BLaER1 (cell line): ENCODE data around the gene PCBP3.
A peak's percentile ranks its signal among the peaks of the same experiment; 100 is the strongest.

ENCODE experiments used
- H3K27ac ChIP-seq: shearing (Covaris generic); formaldehyde crosslinking; 2 replicates; pipeline ENCODE4 v1.8.1; 2022
- H3K27me3 ChIP-seq: shearing (Covaris generic); formaldehyde crosslinking; 2 replicates; pipeline ENCODE4 v1.8.1; 2022
- H3K36me3 ChIP-seq: shearing (Covaris generic); formaldehyde crosslinking; 2 replicates; pipeline ENCODE4 v1.8.1; 2022
- H3K4me1 ChIP-seq: shearing (Covaris generic); formaldehyde crosslinking; 2 replicates; pipeline ENCODE4 v1.8.1; 2022
- H3K4me2 ChIP-seq: shearing (Covaris generic); formaldehyde crosslinking; 2 replicates; pipeline ENCODE4 v1.8.1; 2022
- H3K4me3 ChIP-seq: shearing (Covaris generic); formaldehyde crosslinking; 2 replicates; pipeline ENCODE4 v1.8.1; 2022
- H3K9ac ChIP-seq: shearing (Covaris generic); formaldehyde crosslinking; 2 replicates; pipeline ENCODE4 v1.8.1; 2022
- H3K9me3 ChIP-seq: shearing (Covaris generic); formaldehyde crosslinking; 2 replicates; pipeline ENCODE4 v1.8.1; 2022
- H4K20me1 ChIP-seq: shearing (Covaris generic); formaldehyde crosslinking; 2 replicates; pipeline ENCODE4 v1.8.1; 2022
- Cebpa-rat ChIP-seq: shearing (Covaris generic); IDR thresholded peaks from 2 replicates; pipeline ENCODE4 v1.8.1; 2022

PCBP3 gene

DNA sequence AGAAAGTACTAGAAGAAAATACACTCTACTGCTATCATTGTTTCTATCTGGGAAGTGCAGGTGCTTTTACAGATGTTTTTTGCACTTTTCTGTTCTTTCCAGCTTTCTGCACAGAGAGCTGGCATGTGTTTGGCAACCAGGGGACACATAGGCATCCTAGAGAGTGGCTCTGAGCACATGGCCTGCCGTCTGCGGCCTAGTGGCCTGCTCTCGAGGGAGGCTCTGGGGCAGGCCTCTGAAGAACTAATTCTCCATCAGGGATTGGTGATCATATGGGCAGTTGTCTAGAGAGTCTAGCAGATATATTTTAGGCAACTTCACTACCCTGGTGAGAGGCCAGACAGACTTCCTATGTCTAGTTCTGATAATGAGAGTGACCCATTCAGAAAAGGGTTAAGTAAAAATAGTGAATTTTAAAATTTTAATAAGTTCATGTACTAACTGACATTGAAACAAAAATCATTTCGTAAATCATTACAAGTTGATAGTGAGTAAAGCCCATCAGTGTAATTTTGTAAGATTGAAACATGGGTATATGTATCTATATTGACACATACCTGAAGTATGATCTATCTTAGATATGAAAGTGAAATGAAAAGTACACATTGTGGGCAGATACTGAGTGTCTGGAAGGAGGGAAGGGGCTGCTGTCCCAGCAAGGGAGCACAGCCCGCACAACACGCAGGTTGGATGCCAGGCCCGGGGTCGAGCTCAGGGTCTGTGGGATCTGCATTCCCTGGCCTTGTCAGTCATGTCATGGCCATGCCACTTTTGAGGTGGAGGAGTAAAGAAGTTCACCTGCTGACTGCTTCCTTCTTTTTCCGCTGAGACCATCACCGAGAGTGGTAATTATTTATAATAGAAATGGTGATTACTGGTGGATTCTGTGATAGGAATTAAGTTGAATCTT lies 79.8 kb downstream of the PCBP3 start:
- Histone ChIP-seq H3K4me1 (peaks cover 60% of the 10 kb centered on the region), H3K9ac (no peak overlapping the region), H3K27ac (no peak overlapping the region), H3K9me3 (no peaks in the 10 kb centered on the region), H3K27me3 (no peaks in the 10 kb centered on the region), H3K4me3 (no peak overlapping the region), H4K20me1 (peaks cover 65% of the 10 kb centered on the region), H3K36me3 (peaks cover 11% of the 10 kb centered on the region), H3K4me2 (peak overlapping the region; percentile 73)
- TF ChIP-seq Cebpa-rat: no peak

DNA sequence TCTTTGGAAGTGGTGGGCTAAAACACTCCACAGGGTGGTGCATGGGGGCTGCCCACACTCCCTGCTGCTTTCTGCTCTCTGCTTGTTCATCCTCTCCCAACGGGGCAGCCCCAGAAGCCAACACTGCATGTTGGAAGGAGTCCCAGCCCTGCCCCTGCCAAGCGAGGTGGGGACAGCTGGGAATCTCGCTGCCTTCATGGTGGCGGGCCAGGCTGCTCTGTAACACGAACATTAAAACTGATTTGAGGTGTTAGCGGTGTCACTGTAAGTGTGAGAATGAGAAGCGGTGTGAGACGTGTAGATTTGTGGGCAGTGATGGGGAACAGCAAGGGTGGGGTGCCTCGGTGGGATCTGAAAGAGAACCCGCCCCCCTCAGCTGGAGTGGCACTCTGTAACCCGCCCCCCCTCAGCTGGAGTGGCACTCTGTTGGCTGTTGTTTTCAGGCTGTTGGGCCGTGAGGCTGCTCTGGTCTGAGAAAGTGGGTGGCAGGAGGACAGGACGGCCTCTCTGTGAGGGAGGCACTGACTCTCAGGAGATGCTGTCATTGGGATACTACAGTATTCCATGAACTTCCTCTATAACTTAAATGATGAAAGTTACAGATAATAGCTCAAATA lies 80.9 kb downstream of the PCBP3 start:
- Histone ChIP-seq H3K27me3 (no peaks in the 10 kb centered on the region), H3K4me2 (peak overlapping the region; percentile 73), H3K4me3 (no peak overlapping the region), H3K4me1 (peaks cover 60% of the 10 kb centered on the region), H3K36me3 (peaks cover 4% of the 10 kb centered on the region; the same call in 1 of the 2 replicates), H3K9ac (peak overlapping the region; percentile 38; the same call in 1 of the 2 replicates), H4K20me1 (peaks cover 65% of the 10 kb centered on the region), H3K9me3 (no peaks in the 10 kb centered on the region), H3K27ac (peak overlapping the region; percentile 50)
- no peak for TF ChIP-seq Cebpa-rat

DNA sequence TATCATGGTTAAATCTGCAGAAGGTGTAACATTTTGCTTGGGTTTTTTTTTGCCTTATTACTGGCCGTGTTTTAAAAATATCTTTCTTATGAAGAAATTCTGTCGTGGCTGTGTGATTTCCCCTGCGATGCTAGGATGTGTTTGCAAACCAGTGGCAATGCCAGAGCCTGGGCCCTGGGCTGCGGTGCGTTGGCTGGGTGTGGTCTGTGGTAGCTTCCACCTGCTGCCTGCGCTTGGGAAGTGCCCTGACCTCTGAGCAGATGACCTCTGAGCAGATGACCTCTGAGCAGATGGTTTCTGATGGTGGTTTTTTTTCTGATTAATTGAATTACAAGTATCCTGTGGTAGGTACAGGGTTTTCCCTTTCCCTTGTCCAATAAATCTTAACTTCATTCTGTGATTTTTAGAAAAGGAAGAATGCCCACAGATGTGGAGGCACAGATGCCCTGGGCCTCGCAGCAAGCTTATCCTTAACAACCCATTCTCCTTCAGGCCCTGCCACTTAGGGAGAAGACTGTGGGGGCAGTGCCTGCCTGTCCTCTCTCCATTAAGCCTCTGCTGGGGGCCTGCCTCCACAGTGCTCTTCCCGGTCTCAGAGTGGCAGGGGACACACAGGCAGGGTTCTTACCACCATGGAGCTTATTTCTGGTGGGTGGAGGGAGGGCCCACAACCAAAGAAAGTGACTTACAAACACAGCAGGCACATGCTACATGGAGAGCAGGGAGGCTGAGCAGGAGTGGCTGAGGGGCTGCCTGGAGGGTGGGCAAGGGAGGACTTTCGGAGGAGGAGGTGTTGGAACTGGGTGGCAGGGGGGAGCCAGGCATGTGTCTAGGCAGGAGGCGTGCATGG lies 81.7 kb downstream of the PCBP3 start:
- no peak overlapping the region for H3K4me3 ChIP-seq
- peaks cover 64% of the 10 kb centered on the region for H3K4me1 ChIP-seq
- peak overlapping the region; percentile 73 for H3K4me2 ChIP-seq
- no peak for TF ChIP-seq Cebpa-rat
- peaks cover 4% of the 10 kb centered on the region; the same call in 1 of the 2 replicates for H3K36me3 ChIP-seq
- no peaks in the 10 kb centered on the region for H3K27me3 ChIP-seq
- H4K20me1 ChIP-seq: peaks cover 69% of the 10 kb centered on the region
- no peak overlapping the region; the same call in 1 of the 2 replicates for H3K9ac ChIP-seq
- peak overlapping the region; percentile 50 for H3K27ac ChIP-seq
- no peaks in the 10 kb centered on the region for H3K9me3 ChIP-seq

DNA sequence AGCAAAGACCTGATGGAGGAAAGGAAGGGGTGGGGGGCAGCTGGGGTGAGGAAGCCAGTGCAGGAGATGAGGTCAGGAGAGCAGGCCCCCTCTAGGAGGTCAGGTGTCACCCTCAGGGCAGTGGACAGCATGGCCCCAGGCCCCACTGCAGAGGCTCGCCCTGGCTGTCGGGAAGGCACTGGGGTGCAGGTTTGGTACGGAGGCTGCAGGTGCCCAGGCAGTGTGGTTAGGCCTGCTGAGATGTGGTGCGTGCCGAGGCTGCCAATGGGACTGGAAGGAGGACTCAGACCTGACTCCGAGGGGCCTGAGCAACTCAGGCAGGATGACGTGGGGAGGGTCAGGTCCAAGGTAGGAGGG lies 82.3 kb downstream of the PCBP3 start:
- Histone ChIP-seq H3K4me1 (peaks cover 64% of the 10 kb centered on the region), H3K4me2 (0 out of 2 replicates have a peak overlapping the region, but pooled peaks have one; percentile 73)
- TF ChIP-seq Cebpa-rat: no peak

DNA sequence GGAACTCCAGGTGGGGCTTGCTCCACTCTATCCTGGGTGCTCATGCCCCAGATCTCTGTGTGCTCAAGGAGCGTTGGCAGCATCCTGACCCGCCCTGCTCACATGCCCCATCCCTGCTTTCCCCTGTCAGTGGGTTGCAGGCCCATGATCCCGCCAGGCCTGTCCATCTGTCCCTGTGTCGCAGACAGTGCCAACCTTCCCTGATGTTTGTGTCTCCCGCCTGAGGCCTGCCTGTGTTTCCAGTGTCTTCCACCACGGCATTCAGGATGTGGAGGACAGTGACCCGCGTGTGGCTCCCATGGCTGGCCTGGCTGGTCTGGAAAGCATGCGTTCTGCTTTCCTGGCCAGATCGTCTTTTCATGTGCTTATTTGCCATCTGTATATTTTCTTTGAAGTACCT lies 82.9 kb downstream of the PCBP3 start:
- Histone ChIP-seq H4K20me1 (peaks cover 62% of the 10 kb centered on the region), H3K9ac (no peak overlapping the region), H3K4me3 (no peak overlapping the region), H3K9me3 (peaks cover 5% of the 10 kb centered on the region), H3K4me2 (no peak overlapping the region), H3K27me3 (no peaks in the 10 kb centered on the region), H3K27ac (no peak overlapping the region), H3K4me1 (peaks cover 63% of the 10 kb centered on the region), H3K36me3 (peaks cover 4% of the 10 kb centered on the region; the same call in 1 of the 2 replicates)
- no peak for TF ChIP-seq Cebpa-rat

More for the DNA sequence above, 82.3 kb downstream of the PCBP3 start:
- H3K9me3 ChIP-seq: no peaks in the 10 kb centered on the region
- H3K4me3 ChIP-seq: no peak overlapping the region
- H3K27me3 ChIP-seq: no peaks in the 10 kb centered on the region
- peaks cover 1% of the 10 kb centered on the region; the same call in 1 of the 2 replicates for H3K36me3 ChIP-seq
- H3K9ac ChIP-seq: no peak overlapping the region
- H3K27ac ChIP-seq: no peak overlapping the region
- H4K20me1 ChIP-seq: peaks cover 68% of the 10 kb centered on the region

DNA sequence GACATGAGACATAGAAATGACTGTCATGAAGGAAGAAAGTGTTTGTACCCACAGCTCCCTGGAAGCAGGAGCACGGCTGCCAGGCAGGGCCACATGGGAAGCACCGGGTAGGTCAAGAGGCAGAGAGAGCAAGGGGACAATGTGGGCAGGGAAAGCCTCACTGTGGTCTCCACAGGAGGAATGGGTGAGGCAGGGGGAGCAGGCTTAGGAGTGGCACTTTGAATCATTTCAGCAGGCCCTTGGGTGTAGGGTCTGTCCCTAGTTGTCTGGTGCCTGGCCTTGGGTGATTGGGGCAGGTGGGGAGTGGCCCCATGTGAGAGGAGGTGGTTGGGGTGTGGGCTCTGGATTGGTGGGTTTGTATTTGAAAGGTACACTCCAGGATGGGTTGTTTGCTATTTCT lies 83.9 kb downstream of the PCBP3 start:
- Histone ChIP-seq H3K36me3 (peaks cover 6% of the 10 kb centered on the region; the same call in 1 of the 2 replicates), H4K20me1 (peaks cover 57% of the 10 kb centered on the region), H3K4me3 (no peak overlapping the region), H3K9me3 (peaks cover 12% of the 10 kb centered on the region), H3K27me3 (no peaks in the 10 kb centered on the region), H3K4me1 (peaks cover 59% of the 10 kb centered on the region), H3K9ac (no peak overlapping the region), H3K27ac (no peak overlapping the region), H3K4me2 (no peak overlapping the region)
- TF ChIP-seq Cebpa-rat: no peak

DNA sequence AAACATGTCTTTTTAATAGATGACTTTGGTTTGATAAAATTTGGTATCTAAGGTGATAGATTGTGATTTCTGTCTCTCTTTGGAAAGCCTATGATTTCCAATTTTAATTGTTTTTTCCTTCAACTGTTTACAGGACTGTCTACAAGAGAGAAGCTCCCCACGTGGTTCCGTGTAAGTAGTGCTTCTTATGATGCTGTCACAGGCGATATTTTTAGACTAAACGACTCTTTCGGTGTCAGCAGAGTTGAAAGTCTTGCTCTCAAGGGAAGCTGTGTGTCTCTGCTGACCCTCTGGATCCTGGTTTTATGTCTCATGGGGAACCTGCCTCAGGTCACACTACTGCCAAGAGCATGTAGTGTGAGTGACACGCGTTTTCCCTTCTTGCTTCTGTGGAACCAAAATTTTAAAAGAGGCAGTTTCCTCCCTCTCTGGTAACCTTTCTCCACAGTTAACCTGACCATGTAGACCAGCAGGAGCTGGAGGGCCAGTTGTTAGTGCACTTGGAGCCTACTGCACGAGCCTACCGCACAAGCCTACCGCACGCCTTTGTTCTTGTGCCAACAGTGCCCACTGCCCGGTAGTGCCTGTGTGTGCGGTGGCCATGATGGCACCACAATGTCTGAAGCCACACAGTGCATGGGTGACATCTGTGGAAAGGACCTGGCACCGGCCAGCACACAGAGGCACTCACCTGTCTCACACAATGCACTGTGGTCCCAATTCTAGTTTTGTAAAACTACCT lies 91.9 kb downstream of the PCBP3 start:
- Histone ChIP-seq H4K20me1 (peaks cover 20% of the 10 kb centered on the region), H3K27ac (peak overlapping the region; percentile 51), H3K4me1 (peaks cover 80% of the 10 kb centered on the region), H3K27me3 (no peaks in the 10 kb centered on the region), H3K9me3 (peaks cover 15% of the 10 kb centered on the region), H3K4me3 (no peak overlapping the region), H3K36me3 (peaks cover 29% of the 10 kb centered on the region), H3K9ac (no peak overlapping the region), H3K4me2 (peak overlapping the region; percentile 70)
- no peak for TF ChIP-seq Cebpa-rat

DNA sequence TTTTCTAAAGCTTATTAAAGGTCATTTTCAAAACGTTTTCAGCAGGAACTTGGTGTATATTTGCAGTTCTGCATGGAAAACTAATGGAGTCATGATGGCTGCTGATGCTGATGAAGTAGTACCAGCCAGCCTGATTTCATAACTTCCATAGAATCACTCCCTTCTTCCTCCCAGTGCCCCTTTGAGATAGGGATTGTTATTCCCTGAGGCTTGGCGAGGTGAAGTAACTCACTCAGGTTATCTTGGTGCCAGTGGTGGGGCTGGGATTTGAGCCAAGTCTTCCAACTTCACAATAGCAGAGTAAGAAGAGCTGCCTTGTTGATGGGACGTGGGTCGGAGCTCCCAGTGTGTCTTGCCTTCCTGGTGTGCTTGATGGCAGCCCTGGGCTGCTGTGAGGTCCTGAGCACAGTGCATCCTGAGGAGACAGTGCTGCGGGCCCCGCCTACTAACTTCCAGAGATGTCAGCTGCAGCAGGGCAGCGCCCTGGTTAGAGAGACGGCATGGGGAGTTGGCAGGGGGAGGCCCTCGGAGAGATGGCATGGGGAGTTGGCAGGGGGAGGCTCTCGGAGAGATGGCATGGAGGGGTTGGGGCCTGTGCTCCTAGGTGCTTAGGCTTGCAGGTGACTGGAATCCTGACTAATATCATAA lies 92.6 kb downstream of the PCBP3 start:
- Histone ChIP-seq H3K27me3 (no peaks in the 10 kb centered on the region), H3K4me1 (peaks cover 86% of the 10 kb centered on the region), H3K9me3 (peaks cover 14% of the 10 kb centered on the region), H3K4me3 (no peak overlapping the region), H3K9ac (no peak overlapping the region), H3K4me2 (peak overlapping the region; percentile 70), H3K36me3 (peaks cover 28% of the 10 kb centered on the region), H3K27ac (peak overlapping the region; percentile 51), H4K20me1 (peaks cover 27% of the 10 kb centered on the region)
- no peak for TF ChIP-seq Cebpa-rat
